HG03066 (cell line): ENCODE results near the gene ANP32E.

Experiments
- ATAC-seq: cut with Tn5 transposase; IDR thresholded peaks from one replicate; pipeline ENCODE4 v1.9.1; 2021; ENCODE audit warnings: low read depth; ENCODE audit not compliant: unreplicated experiment

The ANP32E gene

GRCh38 chr1:150235852-150236613 lies at the start of gene ANP32E:
ANP32E (minus strand) TSS chr1:150236112; CDS start chr1:150235786, 326 bp downstream.
- ATAC-seq, result peak; percentile 77

GRCh38 chr1:150283260-150283659 lies 47.3 kb upstream of the ANP32E start:
- no peak for ATAC-seq

- no peak for ATAC-seq
These were observed 46.6 kb upstream of the ANP32E start for GRCh38 chr1:150282558-150282958.

- no peak for ATAC-seq
These were observed 46.0 kb upstream of the ANP32E start, which contains the start of gene CIART for GRCh38 chr1:150281758-150282557. CIART (plus strand) TSS chr1:150282554; CDS start chr1:150283268, 714 bp downstream.

GRCh38 chr1:150281221-150281757 lies 45.4 kb upstream of the ANP32E start:
- no peak for ATAC-seq

GRCh38 chr1:150280138-150280707 lies 44.3 kb upstream of the ANP32E start:
- ATAC-seq, result no peak

GRCh38 chr1:150273311-150273710 lies 37.4 kb upstream of the ANP32E start:
- ATAC-seq, result no peak

- ATAC-seq, result no peak
These were observed 35.5 kb upstream of the ANP32E start for GRCh38 chr1:150271291-150271959.

GRCh38 chr1:150269451-150269850 lies 33.5 kb upstream of the ANP32E start:
- no peak for ATAC-seq

GRCh38 chr1:150268705-150269403 lies 32.9 kb upstream of the ANP32E start, which contains the start of gene APH1A:
APH1A (minus strand) TSS chr1:150269016; CDS start chr1:150268810, 206 bp downstream.
- ATAC-seq, result peak; percentile 78

- no peak for ATAC-seq
These were observed 32.4 kb upstream of the ANP32E start for GRCh38 chr1:150268340-150268704.

- ATAC-seq, result no peak
These were observed 32.0 kb upstream of the ANP32E start for GRCh38 chr1:150267896-150268295.

GRCh38 chr1:150263549-150263948 lies 27.6 kb upstream of the ANP32E start:
- ATAC-seq, result no peak

GRCh38 chr1:150262388-150263320 lies 26.7 kb upstream of the ANP32E start:
- no peak for ATAC-seq

- no peak for ATAC-seq
These were observed 25.5 kb upstream of the ANP32E start for GRCh38 chr1:150261367-150261766.

- ATAC-seq, result no peak
These were observed 24.1 kb upstream of the ANP32E start for GRCh38 chr1:150259758-150260669.

- ATAC-seq, result no peak
These were observed 23.3 kb upstream of the ANP32E start for GRCh38 chr1:150259217-150259616.
